Activated CD4-positive, alpha-beta T cell treated with anti-CD3 and anti-CD28 coated beads, Interleukin-2, amount 10 ng/mL, durations not matched to agents 24 days and 14 days (primary cell): Measurements from ENCODE around the gene RAPGEF1. TPM values are rescaled to one million over a fixed set of nuclear protein-coding genes. Genes with fewer than 3 reads are reported as not detected.
"Not testable (repeated sequence)": the region's sequence is repeated elsewhere in the genome, so short reads cannot be mapped to it uniquely, and the experiment has no call there.

Experiments
- DNase-seq: peaks from one replicate; pipeline ENCODE4 v3.0.0; 2022
- H3K27ac Mint-ChIP-seq: one replicate; pipeline ENCODE4 v1.8.0; 2022; ENCODE audit warnings: mild to moderate bottlenecking, mixed read lengths
- H3K27me3 Mint-ChIP-seq: one replicate; pipeline ENCODE4 v1.8.0; 2022; ENCODE audit warnings: mixed read lengths
- H3K36me3 Mint-ChIP-seq: one replicate; pipeline ENCODE4 v1.8.0; 2022; ENCODE audit warnings: low read depth, mild to moderate bottlenecking, mixed read lengths
- H3K4me1 Mint-ChIP-seq: one replicate; pipeline ENCODE4 v1.8.0; 2021; ENCODE audit warnings: mixed read lengths
- H3K4me3 Mint-ChIP-seq: one replicate; pipeline ENCODE4 v1.8.0; 2022; ENCODE audit warnings: mild to moderate bottlenecking, moderate library complexity, mixed read lengths
- H3K9me3 Mint-ChIP-seq: one replicate; pipeline ENCODE4 v1.8.0; 2021; ENCODE audit warnings: mixed read lengths
- intact Hi-C: fragments of 100-400 bp; cut with micrococcal nuclease; formaldehyde crosslinking; loops from one replicate; pipeline ENCODE4 v1.15.1; 2023
- total RNA-seq: library from RNA; stranded (reverse); gene quantifications from 2 replicates; pipeline ENCODE4 v1.2.3, GENCODE V29; 2022

Gene RAPGEF1
- total RNA-seq, 1 donor from 2014 or later, result 153 TPM

GRCh38 chr9:131657037-131657377, 82.9 kb downstream of the RAPGEF1 start:
- H3K9me3 Mint-ChIP-seq, result no peaks in the 10 kb centered on the region
- peak overlapping the region; percentile 94 for H3K27ac Mint-ChIP-seq
- H3K4me1 Mint-ChIP-seq, result peaks cover 68% of the 10 kb centered on the region
- intact Hi-C loops, result no loop called here
- DNase-seq, result peak; percentile 72
- H3K27me3 Mint-ChIP-seq, result no peaks in the 10 kb centered on the region
- H3K36me3 Mint-ChIP-seq, result peaks cover 18% of the 10 kb centered on the region
- peak overlapping the region; percentile 77 for H3K4me3 Mint-ChIP-seq

- Mint-ChIP-seq H3K27me3 (no peaks in the 10 kb centered on the region), H3K4me1 (peaks cover 70% of the 10 kb centered on the region), H3K27ac (peak overlapping the region; percentile 94), H3K36me3 (peaks cover 17% of the 10 kb centered on the region), H3K9me3 (no peaks in the 10 kb centered on the region), H3K4me3 (peak overlapping the region; percentile 77)
- intact Hi-C loops, result no loop called here
- DNase-seq, result peak; percentile 88
Observed at GRCh38 chr9:131656356-131657036, 83.4 kb downstream of the RAPGEF1 start.

DNA sequence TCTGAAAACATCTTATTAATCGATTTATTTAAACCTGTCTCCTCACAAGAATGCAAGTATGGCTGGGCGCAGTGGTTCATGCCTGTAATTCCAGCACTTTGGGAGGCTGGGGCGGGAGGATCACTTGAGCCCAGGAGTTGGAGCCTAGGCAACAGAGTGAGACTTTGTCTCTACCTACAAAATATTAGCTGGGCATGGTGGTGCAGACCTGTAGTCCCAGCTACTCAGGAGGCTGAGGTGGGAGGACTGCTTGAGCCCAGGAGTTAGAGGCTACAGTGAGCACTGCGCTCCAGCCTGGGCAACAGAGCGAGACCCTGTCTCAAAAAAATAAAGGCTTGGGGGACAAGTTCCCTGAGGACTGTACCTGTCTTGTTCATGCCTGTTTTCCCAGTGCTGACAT, 85.5 kb downstream of the RAPGEF1 start:
- H3K27ac Mint-ChIP-seq, DNase-seq, H3K4me3 Mint-ChIP-seq, intact Hi-C loops, H3K9me3 Mint-ChIP-seq, H3K27me3 Mint-ChIP-seq: not testable (repeated sequence)
- Mint-ChIP-seq H3K4me1 (peaks cover 72% of the 10 kb centered on the region), H3K36me3 (peaks cover 30% of the 10 kb centered on the region)

DNA sequence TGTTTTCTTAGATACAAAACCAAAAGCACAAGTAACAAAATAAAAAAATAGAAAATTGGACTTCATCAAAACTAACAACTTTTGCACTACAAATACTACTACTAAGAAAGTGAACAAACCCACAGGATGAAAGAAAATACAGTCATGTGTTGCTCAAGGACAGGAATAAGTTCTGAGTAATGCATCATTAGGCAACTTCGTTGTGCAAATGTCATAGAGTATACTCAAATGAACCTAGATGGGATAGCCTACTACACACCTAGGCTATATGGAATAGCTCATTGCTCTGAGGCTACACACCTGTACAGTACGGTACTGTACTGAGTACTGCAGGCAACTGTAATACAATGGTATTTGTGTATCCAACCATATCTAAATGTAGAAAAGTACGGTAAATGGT, 88.3 kb downstream of the RAPGEF1 start:
- Mint-ChIP-seq H3K36me3 (peaks cover 41% of the 10 kb centered on the region), H3K9me3 (no peaks in the 10 kb centered on the region), H3K27me3 (no peaks in the 10 kb centered on the region), H3K4me3 (peak overlapping the region; percentile 59), H3K4me1 (peaks cover 53% of the 10 kb centered on the region), H3K27ac (peak overlapping the region; percentile 92)
- no peak for DNase-seq
- intact Hi-C loops, result loop anchor here (1.0 to 2.0 kb wide), 3 partner anchors 9 to 78 kb away; no protein-coding TSS in a partner anchor

DNA sequence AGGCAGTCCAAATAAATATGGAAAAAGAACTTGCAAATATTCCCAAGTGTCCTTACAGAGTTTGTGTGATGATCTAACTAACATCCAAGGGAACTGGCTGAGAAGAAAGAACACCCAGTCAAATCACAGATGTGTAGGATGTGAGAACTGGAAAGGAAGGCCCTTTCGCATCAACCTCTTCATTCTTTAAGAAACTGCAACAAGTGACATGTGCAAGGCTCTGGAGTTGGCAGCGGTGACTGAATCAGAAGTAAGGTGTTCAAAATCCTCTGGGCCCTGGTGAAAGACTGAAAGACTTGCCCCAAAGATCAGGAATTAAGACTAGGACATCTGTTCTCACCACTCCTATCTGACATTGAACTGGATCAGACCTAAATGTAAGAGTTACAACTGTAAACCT, 88.7 kb downstream of the RAPGEF1 start:
- intact Hi-C loops, result loop anchor here (1.0 to 2.0 kb wide), 3 partner anchors 9 to 78 kb away; no protein-coding TSS in a partner anchor
- Mint-ChIP-seq H3K4me3 (peak overlapping the region; percentile 59), H3K27me3 (no peaks in the 10 kb centered on the region), H3K27ac (peak overlapping the region; percentile 92), H3K36me3 (peaks cover 41% of the 10 kb centered on the region), H3K9me3 (no peaks in the 10 kb centered on the region), H3K4me1 (peaks cover 51% of the 10 kb centered on the region)
- no peak for DNase-seq

DNA sequence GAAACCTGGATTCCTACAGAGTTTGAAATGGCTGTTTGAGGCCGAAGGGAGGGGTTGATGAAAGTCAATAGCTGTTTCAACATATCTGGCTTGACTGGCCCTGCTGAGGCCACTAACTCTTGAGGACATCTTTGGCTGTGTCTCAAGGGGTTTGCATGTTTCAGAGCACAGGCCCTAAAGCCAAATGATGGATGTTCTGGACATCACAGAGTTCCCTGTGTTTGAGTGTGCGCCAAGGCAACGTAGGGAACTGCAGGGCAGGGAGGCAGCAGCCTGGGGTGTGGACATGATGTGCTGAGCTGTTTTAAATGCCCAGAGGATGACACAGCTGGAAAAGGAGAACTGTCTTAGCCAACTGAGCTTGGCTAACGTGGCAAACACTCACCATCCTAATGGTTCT, 89.6 kb downstream of the RAPGEF1 start:
- no peaks in the 10 kb centered on the region for H3K27me3 Mint-ChIP-seq
- intact Hi-C loops, result loop anchor here (2.0 kb wide), 1 partner anchor 17 kb away; no protein-coding TSS in a partner anchor
- H3K4me3 Mint-ChIP-seq, result no peak overlapping the region
- H3K27ac Mint-ChIP-seq, result no peak overlapping the region
- H3K36me3 Mint-ChIP-seq, result peaks cover 44% of the 10 kb centered on the region
- H3K9me3 Mint-ChIP-seq, result no peaks in the 10 kb centered on the region
- no peak for DNase-seq
- peaks cover 50% of the 10 kb centered on the region for H3K4me1 Mint-ChIP-seq

- H3K27me3 Mint-ChIP-seq, result no peaks in the 10 kb centered on the region
- peak overlapping the region; percentile 7 for H3K27ac Mint-ChIP-seq
- no peaks in the 10 kb centered on the region for H3K9me3 Mint-ChIP-seq
- intact Hi-C loops, result loop anchor here (2.0 to 10.0 kb wide), 2 partner anchors 17 to 245 kb away; no protein-coding TSS in a partner anchor
- H3K4me1 Mint-ChIP-seq, result peaks cover 51% of the 10 kb centered on the region
- H3K4me3 Mint-ChIP-seq, result no peak overlapping the region
- DNase-seq, result no peak
- H3K36me3 Mint-ChIP-seq, result peaks cover 45% of the 10 kb centered on the region
Observed at GRCh38 chr9:131649646-131650045, 90.2 kb downstream of the RAPGEF1 start.

GRCh38 chr9:131645078-131645776, 94.6 kb downstream of the RAPGEF1 start:
- DNase-seq, result no peak
- peaks cover 51% of the 10 kb centered on the region for H3K4me1 Mint-ChIP-seq
- H3K27ac Mint-ChIP-seq, result peak overlapping the region; percentile 100
- H3K4me3 Mint-ChIP-seq, result peak overlapping the region; percentile 47
- peaks cover 59% of the 10 kb centered on the region for H3K36me3 Mint-ChIP-seq
- H3K27me3 Mint-ChIP-seq, result no peaks in the 10 kb centered on the region
- no peaks in the 10 kb centered on the region for H3K9me3 Mint-ChIP-seq
- intact Hi-C loops, result loop anchor here (1.0 to 10.0 kb wide), 3 partner anchors 13 to 240 kb away; no protein-coding TSS in a partner anchor

DNA sequence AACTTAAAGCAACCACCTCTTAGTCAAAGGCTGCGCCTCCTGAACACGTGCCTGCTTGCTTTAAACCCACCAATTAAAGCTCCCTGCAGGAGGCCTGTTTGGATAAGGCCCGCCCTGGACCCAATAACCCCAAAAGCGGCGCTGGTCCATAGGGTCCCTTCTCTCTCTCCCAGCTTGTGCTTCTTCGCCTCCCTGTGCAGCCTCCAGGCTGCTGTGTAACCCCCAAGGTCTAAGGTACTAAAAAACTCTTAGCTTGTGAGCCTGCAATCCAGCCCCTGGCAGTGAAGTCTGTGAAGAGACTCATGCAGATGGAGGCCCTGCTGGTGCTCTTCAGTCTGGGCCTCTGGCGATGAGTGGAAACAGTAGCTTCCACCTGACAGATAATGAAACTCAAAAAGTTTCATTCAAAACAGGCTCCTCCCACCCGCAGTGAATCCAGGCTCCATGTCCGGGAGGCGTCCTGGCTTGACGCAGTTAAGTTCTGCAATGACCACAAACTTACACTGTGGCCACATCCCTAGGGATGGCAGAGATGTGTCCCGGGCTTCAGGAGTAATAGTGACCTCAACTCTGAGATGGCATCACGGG, 97.3 kb downstream of the RAPGEF1 start:
- peaks cover 60% of the 10 kb centered on the region for H3K4me1 Mint-ChIP-seq
- H3K9me3 Mint-ChIP-seq, result no peaks in the 10 kb centered on the region
- peaks cover 66% of the 10 kb centered on the region for H3K36me3 Mint-ChIP-seq
- intact Hi-C loops, result loop anchor here (1.0 to 10.0 kb wide), 2 partner anchors 9 to 238 kb away; no protein-coding TSS in a partner anchor
- peak; percentile 83 for DNase-seq
- H3K27me3 Mint-ChIP-seq, result no peaks in the 10 kb centered on the region
- H3K4me3 Mint-ChIP-seq, result peak overlapping the region; percentile 76
- peak overlapping the region; percentile 100 for H3K27ac Mint-ChIP-seq

- Mint-ChIP-seq H3K4me1 (peaks cover 57% of the 10 kb centered on the region), H3K4me3 (no peak overlapping the region), H3K27me3 (no peaks in the 10 kb centered on the region), H3K9me3 (no peaks in the 10 kb centered on the region), H3K27ac (peak overlapping the region; percentile 100), H3K36me3 (peaks cover 59% of the 10 kb centered on the region)
- no peak for DNase-seq
- intact Hi-C loops, result loop anchor here (1.0 to 10.0 kb wide), 2 partner anchors 9 to 237 kb away; no protein-coding TSS in a partner anchor
Observed at GRCh38 chr9:131641618-131642495, 98.0 kb downstream of the RAPGEF1 start.

DNA sequence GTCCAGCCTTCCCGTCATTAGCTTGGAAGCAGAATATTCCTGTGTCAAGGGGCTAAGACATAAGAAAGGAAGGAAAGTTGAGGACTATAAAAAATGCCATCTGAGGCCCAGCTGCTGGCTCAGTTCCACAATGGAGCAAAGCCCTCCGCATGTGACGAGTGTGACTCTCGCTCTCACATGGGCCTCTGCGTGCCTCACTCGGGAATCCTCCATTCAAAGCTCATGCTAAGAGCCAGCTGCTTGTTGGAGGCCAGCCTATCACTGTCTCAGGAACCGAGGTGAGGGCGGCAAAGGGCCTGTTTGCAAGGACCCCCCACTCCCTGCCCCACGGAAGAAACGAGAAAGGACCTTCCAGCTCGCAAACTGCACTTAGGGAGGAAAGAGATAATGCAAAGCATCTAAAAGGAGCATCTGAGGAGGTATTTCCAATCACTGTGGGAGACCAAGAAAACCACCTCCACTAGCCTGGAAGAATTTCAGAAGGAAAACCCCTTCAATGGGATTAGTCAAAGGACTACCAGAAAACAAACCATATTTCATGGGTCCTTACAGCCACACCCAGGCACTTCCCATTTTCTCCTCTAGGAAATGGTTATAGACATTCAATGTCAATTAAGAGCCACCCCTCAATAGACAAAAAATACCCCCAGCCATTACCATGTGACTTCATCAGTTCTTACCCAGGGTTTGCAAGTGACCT, 99.3 kb downstream of the RAPGEF1 start:
- Mint-ChIP-seq H3K27me3 (no peaks in the 10 kb centered on the region), H3K36me3 (peaks cover 57% of the 10 kb centered on the region), H3K9me3 (no peaks in the 10 kb centered on the region), H3K4me3 (no peak overlapping the region), H3K4me1 (peaks cover 57% of the 10 kb centered on the region), H3K27ac (peak overlapping the region; percentile 66)
- DNase-seq, result no peak
- intact Hi-C loops, result loop anchor here (10.0 kb wide), 1 partner anchor 236 kb away; no protein-coding TSS in a partner anchor

GRCh38 chr9:131639769-131640437, 100.0 kb downstream of the RAPGEF1 start:
- intact Hi-C loops, result loop anchor here (10.0 kb wide), 1 partner anchor 235 kb away; no protein-coding TSS in a partner anchor
- Mint-ChIP-seq H3K36me3 (peaks cover 59% of the 10 kb centered on the region), H3K4me3 (no peak overlapping the region), H3K4me1 (peaks cover 58% of the 10 kb centered on the region), H3K27ac (peak overlapping the region; percentile 66), H3K27me3 (no peaks in the 10 kb centered on the region), H3K9me3 (no peaks in the 10 kb centered on the region)
- no peak for DNase-seq
